Activated CD4-positive, alpha-beta memory T cell treated with anti-CD3 and anti-CD28 coated beads for 36 hours (primary cell): Measurements from ENCODE around the gene DAB1. TPM values are rescaled to one million over a fixed set of nuclear protein-coding genes. Genes with fewer than 3 reads are reported as not detected.

Experiments used
- CTCF ChIA-PET: fragments of 350-600 bp; sonication (Branson Sonifier 250); formaldehyde crosslinking; loops from one replicate; lab custom pipeline; 2021; ENCODE audit warnings: antibody characterized with exemption, inconsistent platforms; lab: Charles Lee
- POLR2A ChIA-PET: fragments of 350-600 bp; sonication (Branson Sonifier 250); formaldehyde crosslinking; loops from one replicate; lab custom pipeline; 2021; ENCODE audit warnings: antibody characterized with exemption; lab: Charles Lee
- DNase-seq: peaks from one replicate; pipeline ENCODE4 v3.0.0-alpha.2; 2020
- H3K27ac Mint-ChIP-seq: one replicate; pipeline ENCODE4 v1.8.0; 2021; ENCODE audit warnings: mixed read lengths
- H3K27me3 Mint-ChIP-seq: one replicate; pipeline ENCODE4 v1.8.0; 2021; ENCODE audit warnings: mixed read lengths
- H3K36me3 Mint-ChIP-seq: one replicate; pipeline ENCODE4 v1.8.0; 2021; ENCODE audit warnings: mixed read lengths
- H3K4me1 Mint-ChIP-seq: one replicate; pipeline ENCODE4 v1.8.0; 2021; ENCODE audit warnings: low read depth, mixed read lengths
- H3K4me3 Mint-ChIP-seq: one replicate; pipeline ENCODE4 v1.8.0; 2021; ENCODE audit warnings: mild to moderate bottlenecking, mixed read lengths
- H3K9me3 Mint-ChIP-seq: one replicate; pipeline ENCODE4 v1.8.0; 2021; ENCODE audit warnings: mixed read lengths
- intact Hi-C: fragments of 100-400 bp; cut with micrococcal nuclease; formaldehyde crosslinking; loops from one replicate; pipeline ENCODE4 v1.15.1; 2023
- total RNA-seq, 2 experiments: library from RNA; stranded (reverse); gene quantifications; one replicate each; pipeline ENCODE4 v1.2.3, GENCODE V29; 2021

DAB1 gene
- total RNA-seq, 2 experiments from 2014 or later = 0.24 to 0.46 TPM

GRCh38 chr1:57217905-57218304 lies 206.0 kb downstream of the DAB1 start:
- intact Hi-C loops = no loop called here

GRCh38 chr1:57214951-57215575 lies 208.8 kb downstream of the DAB1 start:
- Mint-ChIP-seq H3K27me3 (peaks cover 2% of the 10 kb centered on the region), H3K9me3 (no peaks in the 10 kb centered on the region), H3K27ac (no peak overlapping the region), H3K36me3 (no peaks in the 10 kb centered on the region), H3K4me1 (no peaks in the 10 kb centered on the region), H3K4me3 (no peak overlapping the region)
- ChIA-PET CTCF (no interaction called here), POLR2A (no interaction called here)
- intact Hi-C loops = no loop called here
- no peak for DNase-seq

More at GRCh38 chr1:57217905-57218304, 206.0 kb downstream of the DAB1 start:
- ChIA-PET POLR2A (no interaction called here), CTCF (no interaction called here)
- no peak overlapping the region for H3K4me3 Mint-ChIP-seq
- H3K27me3 Mint-ChIP-seq = no peaks in the 10 kb centered on the region
- H3K9me3 Mint-ChIP-seq = no peaks in the 10 kb centered on the region
- no peaks in the 10 kb centered on the region for H3K36me3 Mint-ChIP-seq
- H3K27ac Mint-ChIP-seq = no peak overlapping the region
- DNase-seq = no peak
- H3K4me1 Mint-ChIP-seq = no peaks in the 10 kb centered on the region

GRCh38 chr1:57210881-57211280 lies 213.0 kb downstream of the DAB1 start:
- Mint-ChIP-seq H3K27ac (no peak overlapping the region), H3K36me3 (no peaks in the 10 kb centered on the region), H3K27me3 (peaks cover 2% of the 10 kb centered on the region), H3K4me1 (no peaks in the 10 kb centered on the region), H3K4me3 (no peak overlapping the region), H3K9me3 (no peaks in the 10 kb centered on the region)
- ChIA-PET CTCF (no interaction called here), POLR2A (no interaction called here)
- no peak for DNase-seq
- intact Hi-C loops = no loop called here

GRCh38 chr1:57209495-57209894 lies 214.4 kb downstream of the DAB1 start:
- Mint-ChIP-seq H3K36me3 (no peaks in the 10 kb centered on the region), H3K9me3 (no peaks in the 10 kb centered on the region), H3K27ac (no peak overlapping the region), H3K27me3 (peaks cover 2% of the 10 kb centered on the region), H3K4me3 (no peak overlapping the region), H3K4me1 (no peaks in the 10 kb centered on the region)
- DNase-seq = no peak
- intact Hi-C loops = no loop called here
- CTCF ChIA-PET = no interaction called here
- POLR2A ChIA-PET = no interaction called here

- POLR2A ChIA-PET = no interaction called here
These were observed 215.0 kb downstream of the DAB1 start for GRCh38 chr1:57208741-57209302.

GRCh38 chr1:57206038-57206437 lies 217.8 kb downstream of the DAB1 start:
- POLR2A ChIA-PET = no interaction called here
- intact Hi-C loops = no loop called here
- Mint-ChIP-seq H3K27me3 (peaks cover 2% of the 10 kb centered on the region), H3K9me3 (peaks cover 3% of the 10 kb centered on the region), H3K4me1 (no peaks in the 10 kb centered on the region), H3K4me3 (no peak overlapping the region), H3K36me3 (no peaks in the 10 kb centered on the region), H3K27ac (no peak overlapping the region)
- CTCF ChIA-PET = no interaction called here
- DNase-seq = no peak

More at GRCh38 chr1:57208741-57209302, 215.0 kb downstream of the DAB1 start:
- CTCF ChIA-PET = no interaction called here
- no peaks in the 10 kb centered on the region for H3K36me3 Mint-ChIP-seq
- H3K4me1 Mint-ChIP-seq = no peaks in the 10 kb centered on the region
- H3K27ac Mint-ChIP-seq = no peak overlapping the region
- DNase-seq = no peak
- no peaks in the 10 kb centered on the region for H3K9me3 Mint-ChIP-seq
- no peak overlapping the region for H3K4me3 Mint-ChIP-seq
- intact Hi-C loops = no loop called here
- H3K27me3 Mint-ChIP-seq = peaks cover 2% of the 10 kb centered on the region

GRCh38 chr1:57204942-57205787 lies 218.7 kb downstream of the DAB1 start:
- H3K36me3 Mint-ChIP-seq = no peaks in the 10 kb centered on the region
- CTCF ChIA-PET = no interaction called here
- peaks cover 3% of the 10 kb centered on the region for H3K9me3 Mint-ChIP-seq
- DNase-seq = no peak
- H3K4me3 Mint-ChIP-seq = no peak overlapping the region
- intact Hi-C loops = no loop called here
- POLR2A ChIA-PET = no interaction called here
- no peaks in the 10 kb centered on the region for H3K4me1 Mint-ChIP-seq
- no peak overlapping the region for H3K27ac Mint-ChIP-seq
- H3K27me3 Mint-ChIP-seq = no peaks in the 10 kb centered on the region

GRCh38 chr1:57204091-57204490 lies 219.8 kb downstream of the DAB1 start:
- H3K27ac Mint-ChIP-seq = no peak overlapping the region
- H3K9me3 Mint-ChIP-seq = peaks cover 3% of the 10 kb centered on the region
- intact Hi-C loops = no loop called here
- H3K4me1 Mint-ChIP-seq = no peaks in the 10 kb centered on the region
- no peaks in the 10 kb centered on the region for H3K27me3 Mint-ChIP-seq
- CTCF ChIA-PET = no interaction called here
- no peak overlapping the region for H3K4me3 Mint-ChIP-seq
- no peak for DNase-seq
- POLR2A ChIA-PET = no interaction called here
- no peaks in the 10 kb centered on the region for H3K36me3 Mint-ChIP-seq

GRCh38 chr1:57202241-57202640 lies 221.6 kb downstream of the DAB1 start:
- Mint-ChIP-seq H3K36me3 (no peaks in the 10 kb centered on the region), H3K4me3 (no peak overlapping the region), H3K27ac (no peak overlapping the region), H3K9me3 (peaks cover 3% of the 10 kb centered on the region), H3K27me3 (no peaks in the 10 kb centered on the region), H3K4me1 (no peaks in the 10 kb centered on the region)
- ChIA-PET POLR2A (no interaction called here), CTCF (no interaction called here)
- intact Hi-C loops = no loop called here
- DNase-seq = no peak

- CTCF ChIA-PET = no interaction called here
- intact Hi-C loops = no loop called here
- POLR2A ChIA-PET = no interaction called here
- no peaks in the 10 kb centered on the region for H3K36me3 Mint-ChIP-seq
- no peaks in the 10 kb centered on the region for H3K4me1 Mint-ChIP-seq
- H3K4me3 Mint-ChIP-seq = no peak overlapping the region
- H3K27ac Mint-ChIP-seq = no peak overlapping the region
- no peak for DNase-seq
- peaks cover 3% of the 10 kb centered on the region for H3K9me3 Mint-ChIP-seq
- H3K27me3 Mint-ChIP-seq = no peaks in the 10 kb centered on the region
These were observed 224.9 kb downstream of the DAB1 start for GRCh38 chr1:57198912-57199311.

GRCh38 chr1:57195436-57195941 lies 228.4 kb downstream of the DAB1 start:
- intact Hi-C loops = no loop called here
- ChIA-PET CTCF (no interaction called here), POLR2A (no interaction called here)
- Mint-ChIP-seq H3K4me3 (no peak overlapping the region), H3K4me1 (no peaks in the 10 kb centered on the region), H3K27ac (no peak overlapping the region), H3K9me3 (no peaks in the 10 kb centered on the region), H3K27me3 (no peaks in the 10 kb centered on the region), H3K36me3 (no peaks in the 10 kb centered on the region)
- no peak for DNase-seq

GRCh38 chr1:57192222-57192621 lies 231.6 kb downstream of the DAB1 start:
- Mint-ChIP-seq H3K4me1 (no peaks in the 10 kb centered on the region), H3K9me3 (no peaks in the 10 kb centered on the region), H3K27me3 (peaks cover 2% of the 10 kb centered on the region), H3K36me3 (no peaks in the 10 kb centered on the region), H3K27ac (no peak overlapping the region), H3K4me3 (no peak overlapping the region)
- CTCF ChIA-PET = no interaction called here
- POLR2A ChIA-PET = no interaction called here
- intact Hi-C loops = no loop called here
- DNase-seq = no peak
